Adrenal gland (tissue), 5 donors: Measurements from ENCODE around the gene ABCG2.

Source experiments
- POLR2A ChIP-seq, 2 donors: fragments of 450-650 bp; IDR thresholded peaks; one replicate each; pipeline ENCODE4 v1.6.1; 2017; ENCODE audit warnings: antibody characterized with exemption in 2 of 2, mild to moderate bottlenecking in 2 of 2, moderate library complexity in 1 of 2
- TF ChIP-seq, protein P1 (sequence below), 6 experiments: fragments of 450-650 bp in 4 of 6; fragments of 200-600 bp in 2 of 6; sonication (generic) in 1 of 6; IDR thresholded peaks; 1 replicate in 5 of 6; 2 replicates in 1 of 6; pipeline versions ENCODE4 v1.5.1 to v1.8.0; 2016 to 2021; ENCODE audit warnings: antibody characterized with exemption in 6 of 6, mild to moderate bottlenecking in 2 of 6, moderate library complexity in 1 of 6
- donor health status: DM: no; HTN: no; CAD: no.

DNA sequence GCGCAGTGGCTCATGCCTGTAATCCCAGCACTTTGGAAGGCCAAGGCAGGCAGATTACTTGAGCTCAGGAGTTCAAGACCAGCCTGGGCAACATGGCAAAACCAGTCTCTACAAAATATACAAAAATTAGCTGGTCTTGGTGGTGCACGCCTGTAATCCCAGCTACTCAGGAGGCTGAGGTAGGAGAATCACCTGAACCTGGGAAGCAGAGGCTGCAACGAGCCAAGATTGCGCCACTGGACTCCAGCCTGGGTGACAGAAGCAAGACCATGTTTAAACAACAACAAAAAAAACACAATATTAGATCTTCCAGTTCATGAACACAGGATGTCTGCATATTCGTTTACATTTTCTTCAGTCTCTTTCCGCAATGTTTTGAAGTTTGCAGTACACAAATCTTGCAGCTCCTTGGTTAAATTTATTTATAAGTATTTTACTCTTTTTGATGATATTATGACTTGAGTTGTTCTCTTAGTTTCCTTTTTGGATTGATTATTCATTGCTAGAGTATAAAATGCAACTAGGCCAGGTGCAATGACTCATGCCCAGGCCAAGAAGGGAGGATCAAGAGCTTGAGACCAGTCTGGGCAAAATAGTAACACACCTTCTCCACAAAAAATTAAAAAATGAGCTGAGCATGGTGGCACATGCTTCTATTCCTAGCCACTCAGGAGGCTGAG, 30.4 kb upstream of the ABCG2 start:
- TF ChIP-seq, protein P1, sequence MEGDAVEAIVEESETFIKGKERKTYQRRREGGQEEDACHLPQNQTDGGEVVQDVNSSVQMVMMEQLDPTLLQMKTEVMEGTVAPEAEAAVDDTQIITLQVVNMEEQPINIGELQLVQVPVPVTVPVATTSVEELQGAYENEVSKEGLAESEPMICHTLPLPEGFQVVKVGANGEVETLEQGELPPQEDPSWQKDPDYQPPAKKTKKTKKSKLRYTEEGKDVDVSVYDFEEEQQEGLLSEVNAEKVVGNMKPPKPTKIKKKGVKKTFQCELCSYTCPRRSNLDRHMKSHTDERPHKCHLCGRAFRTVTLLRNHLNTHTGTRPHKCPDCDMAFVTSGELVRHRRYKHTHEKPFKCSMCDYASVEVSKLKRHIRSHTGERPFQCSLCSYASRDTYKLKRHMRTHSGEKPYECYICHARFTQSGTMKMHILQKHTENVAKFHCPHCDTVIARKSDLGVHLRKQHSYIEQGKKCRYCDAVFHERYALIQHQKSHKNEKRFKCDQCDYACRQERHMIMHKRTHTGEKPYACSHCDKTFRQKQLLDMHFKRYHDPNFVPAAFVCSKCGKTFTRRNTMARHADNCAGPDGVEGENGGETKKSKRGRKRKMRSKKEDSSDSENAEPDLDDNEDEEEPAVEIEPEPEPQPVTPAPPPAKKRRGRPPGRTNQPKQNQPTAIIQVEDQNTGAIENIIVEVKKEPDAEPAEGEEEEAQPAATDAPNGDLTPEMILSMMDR (IDR thresholded peaks at IDR 0.05) = no peak
- TF ChIP-seq POLR2A (IDR thresholded peaks at IDR 0.05) = no peak
